CD4-positive, alpha-beta T cell treated with Interleukin-10 for 1 hour (primary cell): ENCODE measurements around the gene FARS2.
"Not testable (repeated sequence)": the region's sequence is repeated elsewhere in the genome, so short reads cannot be mapped to it uniquely, and the experiment has no call there.

Experiments used
- DNase-seq: peaks from one replicate; pipeline ENCODE4 v3.0.0-alpha.2; 2020

Gene FARS2

GRCh38 chr6:5653801-5654200 is 392.5 kb downstream of the FARS2 start:
- no peak for DNase-seq

GRCh38 chr6:5656226-5656625 is 394.9 kb downstream of the FARS2 start:
- no peak for DNase-seq

GRCh38 chr6:5656695-5657094 is 395.4 kb downstream of the FARS2 start:
- DNase-seq: not testable (repeated sequence)

GRCh38 chr6:5657684-5658430 is 396.5 kb downstream of the FARS2 start:
- no peak for DNase-seq

GRCh38 chr6:5659467-5659866 is 398.2 kb downstream of the FARS2 start:
- no peak for DNase-seq

- no peak for DNase-seq
Observed at GRCh38 chr6:5660772-5661171, 399.5 kb downstream of the FARS2 start.

GRCh38 chr6:5662797-5663196 is 401.5 kb downstream of the FARS2 start:
- DNase-seq: no peak

GRCh38 chr6:5663259-5663658 is 401.9 kb downstream of the FARS2 start:
- DNase-seq: no peak

- DNase-seq: no peak
Observed at GRCh38 chr6:5663739-5664138, 402.4 kb downstream of the FARS2 start.

GRCh38 chr6:5664149-5664548 is 402.8 kb downstream of the FARS2 start:
- no peak for DNase-seq

GRCh38 chr6:5665173-5665572 is 403.9 kb downstream of the FARS2 start:
- peak; percentile 19 for DNase-seq

GRCh38 chr6:5665667-5666066 is 404.4 kb downstream of the FARS2 start:
- no peak for DNase-seq

GRCh38 chr6:5666695-5667094 is 405.4 kb downstream of the FARS2 start:
- DNase-seq: no peak

GRCh38 chr6:5667737-5668136 is 406.4 kb downstream of the FARS2 start:
- DNase-seq: peak; percentile 20

GRCh38 chr6:5670381-5670780 is 409.1 kb downstream of the FARS2 start:
- DNase-seq: no peak

- DNase-seq: peak; percentile 36
Observed at GRCh38 chr6:5670811-5671561, 409.7 kb downstream of the FARS2 start.

- no peak for DNase-seq
Observed at GRCh38 chr6:5671601-5672559, 410.6 kb downstream of the FARS2 start.

GRCh38 chr6:5672581-5673011 is 411.3 kb downstream of the FARS2 start:
- no peak for DNase-seq

GRCh38 chr6:5673019-5673790 is 411.9 kb downstream of the FARS2 start:
- no peak for DNase-seq

- DNase-seq: no peak
Observed at GRCh38 chr6:5674141-5674540, 412.8 kb downstream of the FARS2 start.

GRCh38 chr6:5674721-5675120 is 413.4 kb downstream of the FARS2 start:
- no peak for DNase-seq

- no peak for DNase-seq
Observed at GRCh38 chr6:5676701-5677100, 415.4 kb downstream of the FARS2 start.
